HUDEP-2 (cell line): ENCODE results near the gene MRPL52.
"Not testable (repeated sequence)": the region's sequence is repeated elsewhere in the genome, so short reads cannot be mapped to it uniquely, and the experiment has no call there.

Source experiments
- DNase-seq, 76 experiments: peaks; one replicate each; lab custom pipeline; 2025; ENCODE audit not compliant: unreplicated experiment in 76 of 76; lab: John Stamatoyannopoulos, UW

MRPL52 gene

DNA sequence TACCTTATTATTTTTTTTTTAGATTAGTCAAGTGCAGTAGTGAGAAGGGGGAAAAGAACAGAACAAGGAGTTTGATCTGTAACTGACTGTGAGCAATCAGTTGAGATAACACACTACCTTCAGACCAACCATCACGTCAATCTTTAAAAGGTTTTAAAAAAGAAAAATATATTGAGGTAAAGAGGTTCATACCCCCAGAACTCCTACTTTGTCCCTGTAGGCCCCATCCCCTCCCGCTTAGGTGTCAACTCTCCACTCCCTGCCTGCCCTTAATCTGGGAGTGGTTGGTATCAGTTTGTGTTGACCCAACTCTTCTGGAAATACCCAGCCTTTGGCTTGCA is 22.9 kb downstream of the MRPL52 start:
- DNase-seq = no peak

- DNase-seq = peak in 72 of 76 experiments; percentile 13 to 97 (median 75)
Observed at GRCh38 chr14:22852940-22853767, 23.5 kb downstream of the MRPL52 start.

DNA sequence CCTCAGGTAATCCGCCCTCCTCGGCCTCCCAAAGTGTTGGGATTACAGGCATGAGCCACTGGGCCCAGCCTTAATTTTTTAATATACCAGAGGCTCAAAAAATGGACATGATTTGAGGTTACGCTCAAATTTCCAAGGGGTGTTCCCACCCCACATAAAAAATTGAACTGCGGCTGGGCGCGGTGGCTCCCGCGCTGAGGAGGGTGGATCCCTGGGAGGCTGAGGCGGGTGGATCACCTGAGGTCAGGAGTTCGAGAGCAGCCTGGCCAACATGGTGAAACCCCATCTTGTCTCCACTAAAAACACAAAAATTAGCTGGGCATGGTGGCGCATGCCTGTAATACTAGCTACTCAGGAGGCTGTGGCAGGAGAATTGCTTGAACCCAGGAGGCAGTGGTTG is 24.6 kb downstream of the MRPL52 start:
- not testable (repeated sequence) for DNase-seq

DNA sequence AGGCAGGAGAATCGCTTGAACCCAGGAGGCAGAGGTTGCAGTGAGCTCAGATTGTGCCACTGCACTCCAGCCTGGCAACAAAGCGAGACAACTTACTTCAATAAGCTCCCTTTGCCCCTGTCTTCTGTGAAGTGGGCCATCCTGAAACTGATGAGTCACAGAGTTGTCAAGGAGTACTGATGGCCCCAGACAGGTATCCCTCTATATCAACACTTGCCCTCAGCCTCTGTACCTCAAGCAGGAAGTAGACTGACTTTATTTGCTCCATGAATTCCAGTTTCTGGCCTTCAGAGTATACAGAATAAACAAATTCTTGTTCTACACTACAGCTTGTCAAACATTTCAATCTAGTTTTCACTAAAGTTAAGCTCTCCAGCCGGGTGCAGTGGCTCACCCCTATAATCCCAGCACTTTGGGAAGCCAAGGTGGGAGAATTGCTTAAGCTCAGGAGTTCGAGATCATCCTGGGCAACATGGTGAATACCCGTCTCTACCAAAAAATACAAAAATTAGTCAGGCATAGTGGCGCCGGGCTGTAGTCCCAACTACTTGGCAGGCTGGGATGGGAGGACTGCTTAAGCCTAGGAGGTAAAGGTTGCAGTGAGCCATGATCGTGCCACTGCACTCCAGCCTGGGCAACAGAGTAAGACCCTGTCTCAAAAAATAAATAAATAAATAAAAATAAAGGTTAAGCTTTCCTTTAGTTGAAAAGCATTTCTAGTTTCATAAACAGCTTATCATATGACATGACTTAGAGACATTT is 25.5 kb downstream of the MRPL52 start:
- no peak for DNase-seq

GRCh38 chr14:22856428-22856827 is 26.7 kb downstream of the MRPL52 start:
- DNase-seq = no peak

DNA sequence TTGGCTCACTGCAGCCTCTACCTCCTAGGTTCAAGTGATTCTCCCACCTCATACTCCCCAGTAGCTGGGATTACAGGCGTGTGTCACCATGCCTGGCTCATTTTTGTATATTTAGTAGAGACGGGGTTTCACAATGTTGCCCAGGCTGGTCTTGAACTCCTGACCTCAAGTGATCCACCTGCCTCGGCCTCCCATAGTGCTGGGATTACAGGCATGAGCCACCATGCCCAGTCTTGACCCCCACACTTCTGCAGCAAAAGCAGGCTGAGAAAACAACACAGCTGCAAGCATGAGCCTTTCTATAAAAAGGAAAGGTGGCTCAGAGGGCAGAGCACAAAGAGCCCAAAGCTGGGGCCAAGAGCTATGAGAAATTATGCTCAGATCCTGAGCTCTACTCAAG is 30.7 kb downstream of the MRPL52 start:
- not testable (repeated sequence) for DNase-seq

GRCh38 chr14:22861651-22862050 is 32.0 kb downstream of the MRPL52 start:
- no peak for DNase-seq

GRCh38 chr14:22864979-22865378 is 35.3 kb downstream of the MRPL52 start:
- no peak for DNase-seq

DNA sequence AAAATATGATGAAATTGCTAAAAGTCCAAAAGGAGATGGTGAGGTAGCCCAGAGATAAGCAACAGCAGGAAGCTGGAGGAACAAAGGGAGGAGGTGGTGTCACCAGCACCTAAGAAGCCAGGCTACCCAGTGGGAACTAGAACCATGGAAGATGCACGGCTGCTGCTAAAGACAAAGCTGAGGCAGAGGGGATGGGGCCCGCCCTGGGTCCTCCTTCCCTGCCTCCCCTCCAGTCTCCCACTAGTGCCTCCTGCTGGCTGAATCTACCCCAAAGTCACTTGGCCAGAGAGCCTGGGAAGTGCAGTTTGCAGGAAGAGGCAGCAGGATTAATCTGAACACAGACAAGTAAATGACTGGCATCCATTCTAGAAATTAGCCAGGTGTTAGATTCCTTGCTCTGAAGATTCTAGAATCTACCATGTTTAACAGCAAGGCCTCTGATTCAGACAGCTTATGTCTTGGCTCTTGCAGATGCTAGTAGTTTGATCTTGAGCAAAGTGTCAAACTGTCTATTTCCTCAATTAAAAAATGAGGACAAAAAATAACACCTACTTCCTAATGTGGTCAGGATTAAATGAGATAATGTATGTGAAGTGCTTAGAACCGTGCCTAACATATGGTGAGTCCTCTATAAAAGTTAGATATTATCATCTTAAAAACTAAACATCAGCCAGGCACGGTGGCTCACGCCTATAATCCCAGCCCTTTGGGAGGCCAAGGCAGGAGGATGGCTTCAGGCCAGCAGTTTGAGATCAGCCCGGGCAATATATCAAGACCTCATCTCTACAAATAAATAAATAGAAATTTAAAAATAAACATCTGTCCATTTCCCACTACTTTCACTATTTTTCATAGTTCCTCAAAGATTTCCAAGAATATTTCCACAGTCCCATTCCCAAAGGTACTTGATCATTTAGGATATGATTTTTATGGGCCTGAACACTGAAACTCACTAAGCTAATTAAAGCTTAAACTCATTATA is 36.0 kb downstream of the MRPL52 start:
- peak in 4 of 76 experiments; percentile 4 to 13 (median 12) for DNase-seq

DNA sequence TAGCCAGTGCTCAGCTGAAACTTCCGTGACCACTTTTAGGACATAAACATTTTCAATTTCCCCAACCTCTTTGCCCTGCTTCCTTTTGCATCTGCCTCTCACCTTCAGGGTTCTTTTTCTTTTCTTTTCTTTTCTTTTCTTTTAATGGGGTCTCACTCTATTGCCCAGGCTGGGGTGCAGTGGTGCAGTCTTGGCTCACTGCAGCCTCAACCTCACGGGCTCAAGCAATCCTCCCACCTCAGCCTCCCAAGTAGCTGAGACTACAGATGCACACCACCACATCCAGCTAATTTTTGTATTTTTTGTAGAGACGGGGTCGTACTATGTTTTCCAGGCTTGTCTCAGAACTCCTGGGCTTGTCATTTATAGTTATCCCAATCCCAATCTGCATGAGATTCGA is 37.2 kb downstream of the MRPL52 start:
- no peak for DNase-seq

GRCh38 chr14:22870811-22871223 is 41.1 kb downstream of the MRPL52 start:
- DNase-seq = peak in 15 of 76 experiments; percentile 19 to 78 (median 53)

DNA sequence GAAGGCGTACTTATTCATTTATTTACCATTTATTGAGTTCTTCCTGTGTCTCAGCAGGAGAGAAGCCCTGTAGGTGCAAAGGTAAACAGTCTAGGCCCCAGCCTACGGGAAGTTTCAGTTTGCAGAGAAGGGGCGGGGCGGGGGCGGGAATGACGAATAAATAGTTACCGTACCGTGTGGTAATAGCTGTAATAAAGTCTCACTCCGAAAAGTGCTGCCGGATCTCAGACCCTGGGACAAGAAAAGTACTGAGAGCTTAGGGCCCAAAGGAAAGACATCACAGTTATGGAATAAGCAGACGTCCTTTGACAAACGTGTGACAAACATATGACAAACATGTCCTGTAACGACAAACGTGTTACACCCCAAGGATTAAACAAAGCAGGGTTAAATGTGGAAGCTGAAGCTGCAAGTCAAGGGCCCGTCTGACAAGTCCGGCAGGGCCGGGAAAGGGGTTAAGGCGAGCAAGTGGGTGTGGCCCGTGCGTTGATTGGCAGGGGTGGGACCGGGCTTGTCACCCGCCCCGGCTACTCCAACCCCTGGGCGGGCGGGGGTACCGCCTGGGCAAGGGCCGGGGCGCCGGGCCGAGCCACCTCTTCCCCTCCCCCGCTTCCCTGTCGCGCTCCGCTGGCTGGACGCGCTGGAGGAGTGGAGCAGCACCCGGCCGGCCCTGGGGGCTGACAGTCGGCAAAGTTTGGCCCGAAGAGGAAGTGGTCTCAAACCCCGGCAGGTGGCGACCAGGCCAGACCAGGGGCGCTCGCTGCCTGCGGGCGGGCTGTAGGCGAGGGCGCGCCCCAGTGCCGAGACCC is 41.7 kb downstream of the MRPL52 start, which contains the start of gene LRP10:
TSS of gene LRP10 (plus strand) at position 517 of the 809 bp plus-strand sequence. CDS start 564 bp downstream, outside the sequence.
- peak in 74 of 76 experiments; percentile 45 to 93 (median 85) for DNase-seq

- peak in 57 of 76 experiments; percentile 4 to 64 (median 43) for DNase-seq
Observed at GRCh38 chr14:22872033-22872832, 42.5 kb downstream of the MRPL52 start.

DNA sequence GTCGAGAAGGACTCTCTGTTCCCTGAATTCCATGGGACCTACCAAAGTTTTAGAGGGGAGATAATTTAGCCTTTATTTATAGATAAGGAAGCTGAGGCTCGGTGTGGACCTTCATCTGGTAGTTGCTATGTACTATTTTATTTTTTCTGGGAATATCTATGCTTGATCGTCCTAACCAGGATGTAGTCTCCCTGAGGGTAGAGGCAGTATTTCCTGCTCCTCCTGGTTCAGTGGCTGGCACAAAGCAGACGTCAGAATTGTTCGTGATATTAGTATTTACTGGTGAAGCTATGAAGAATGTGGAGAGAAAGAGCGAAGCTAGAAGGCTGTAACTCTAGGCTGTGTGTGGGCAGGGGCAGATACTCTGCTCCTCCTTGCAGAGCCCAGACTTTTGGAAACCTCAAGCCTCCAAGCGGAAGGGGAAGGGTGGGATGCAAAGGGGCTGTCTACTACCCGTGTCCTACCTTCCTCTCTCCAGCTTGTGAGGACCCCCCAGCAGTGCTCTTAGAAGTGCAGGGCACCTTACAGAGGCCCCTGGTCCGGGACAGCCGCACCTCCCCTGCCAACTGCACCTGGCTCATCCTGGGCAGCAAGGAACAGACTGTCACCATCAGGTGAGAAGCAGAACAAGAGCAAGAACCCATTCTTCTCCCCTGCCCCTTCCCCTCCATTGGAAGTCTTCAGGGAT is 43.3 kb downstream of the MRPL52 start:
- no peak for DNase-seq

GRCh38 chr14:22875003-22875747 is 45.5 kb downstream of the MRPL52 start:
- no peak for DNase-seq

DNA sequence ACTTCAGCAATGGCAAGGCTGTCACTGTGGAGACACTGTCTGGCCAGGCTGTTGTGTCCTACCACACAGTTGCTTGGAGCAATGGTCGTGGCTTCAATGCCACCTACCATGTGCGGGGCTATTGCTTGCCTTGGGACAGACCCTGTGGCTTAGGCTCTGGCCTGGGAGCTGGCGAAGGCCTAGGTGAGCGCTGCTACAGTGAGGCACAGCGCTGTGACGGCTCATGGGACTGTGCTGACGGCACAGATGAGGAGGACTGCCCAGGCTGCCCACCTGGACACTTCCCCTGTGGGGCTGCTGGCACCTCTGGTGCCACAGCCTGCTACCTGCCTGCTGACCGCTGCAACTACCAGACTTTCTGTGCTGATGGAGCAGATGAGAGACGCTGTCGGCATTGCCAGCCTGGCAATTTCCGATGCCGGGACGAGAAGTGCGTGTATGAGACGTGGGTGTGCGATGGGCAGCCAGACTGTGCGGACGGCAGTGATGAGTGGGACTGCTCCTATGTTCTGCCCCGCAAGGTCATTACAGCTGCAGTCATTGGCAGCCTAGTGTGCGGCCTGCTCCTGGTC is 46.1 kb downstream of the MRPL52 start:
- no peak for DNase-seq

DNA sequence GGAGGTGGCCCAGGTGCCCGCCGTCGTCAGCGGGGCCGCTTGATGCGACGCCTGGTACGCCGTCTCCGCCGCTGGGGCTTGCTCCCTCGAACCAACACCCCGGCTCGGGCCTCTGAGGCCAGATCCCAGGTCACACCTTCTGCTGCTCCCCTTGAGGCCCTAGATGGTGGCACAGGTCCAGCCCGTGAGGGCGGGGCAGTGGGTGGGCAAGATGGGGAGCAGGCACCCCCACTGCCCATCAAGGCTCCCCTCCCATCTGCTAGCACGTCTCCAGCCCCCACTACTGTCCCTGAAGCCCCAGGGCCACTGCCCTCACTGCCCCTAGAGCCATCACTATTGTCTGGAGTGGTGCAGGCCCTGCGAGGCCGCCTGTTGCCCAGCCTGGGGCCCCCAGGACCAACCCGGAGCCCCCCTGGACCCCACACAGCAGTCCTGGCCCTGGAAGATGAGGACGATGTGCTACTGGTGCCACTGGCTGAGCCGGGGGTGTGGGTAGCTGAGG is 47.4 kb downstream of the MRPL52 start:
- DNase-seq = no peak
